IMR-90 (cell line): ENCODE results near the gene COL23A1. TPM values are rescaled to one million over a fixed set of nuclear protein-coding genes. Genes with fewer than 3 reads are reported as not detected.

ENCODE experiments used
- ATAC-seq: fragments of 200-7000 bp; cut with Tn5 transposase; 2 replicates; pipeline ENCODE4 v1.9.1; 2020; ENCODE audit warnings: low read depth, mild to moderate bottlenecking, moderate library complexity
- BruUV-seq: library from RNA; stranded (reverse); fragments of 400-500 nt; replicated peaks from 2 replicates; lab custom pipeline; 2021; lab: Mats Ljungman, UMichigan
- CTCF ChIA-PET: fragments of 300-600 bp; formaldehyde crosslinking; extraction: SDS; loops from one replicate; lab custom pipeline; 2021; ENCODE audit warnings: antibody characterized with exemption; lab: Yijun Ruan, JAX
- POLR2A ChIA-PET: fragments of 300-600 bp; sonication (Branson Sonifier 250); formaldehyde crosslinking; loops from one replicate; lab custom pipeline; 2022; ENCODE audit warnings: antibody characterized with exemption; ENCODE audit not compliant: unreplicated experiment; lab: Charles Lee
- DNase-seq: peaks from one replicate; pipeline ENCODE4 v3.0.0; 2013
- H2AFZ ChIP-seq: replicated peaks from 2 replicates; pipeline ENCODE3; 2013; ENCODE audit warnings: low read length, mild to moderate bottlenecking; ENCODE audit not compliant: poor library complexity
- H2AK5ac ChIP-seq: 2 replicates; pipeline ENCODE4 v1.6.1; 2013; ENCODE audit warnings: low read depth, low read length, inconsistent platforms
- H2AK9ac ChIP-seq: replicated peaks from 2 replicates; pipeline ENCODE3; 2013; ENCODE audit warnings: mild to moderate bottlenecking, low read depth, low read length, moderate library complexity; ENCODE audit not compliant: poor library complexity
- H2BK120ac ChIP-seq: 2 replicates; pipeline ENCODE4 v1.6.1; 2013; ENCODE audit warnings: low read depth, low read length, inconsistent platforms
- H2BK15ac ChIP-seq: 3 replicates; pipeline ENCODE4 v1.6.1; 2013; ENCODE audit warnings: low read depth, low read length, inconsistent platforms
- H2BK20ac ChIP-seq: 2 replicates; pipeline ENCODE4 v1.6.1; 2013; ENCODE audit warnings: low read depth, mild to moderate bottlenecking, inconsistent platforms, low read length, moderate library complexity
- H2BK5ac ChIP-seq: 2 replicates; pipeline ENCODE4 v1.6.1; 2013; ENCODE audit warnings: mild to moderate bottlenecking, low read depth, low read length, inconsistent platforms; ENCODE audit not compliant: poor library complexity, severe bottlenecking
- H3K14ac ChIP-seq: replicated peaks from 2 replicates; pipeline ENCODE4 v1.6.1; 2013; ENCODE audit warnings: low read depth, low read length, inconsistent platforms
- H3K18ac ChIP-seq: 2 replicates; pipeline ENCODE4 v1.6.1; 2013; ENCODE audit warnings: low read depth, low read length, control low read depth
- H3K23ac ChIP-seq: 2 replicates; pipeline ENCODE4 v1.6.1; 2013; ENCODE audit warnings: low read depth, low read length, inconsistent platforms
- H3K27ac ChIP-seq: 2 replicates; pipeline ENCODE4 v1.5.1; 2013; ENCODE audit warnings: mild to moderate bottlenecking, control low read depth, low read length; ENCODE audit not compliant: insufficient read depth
- H3K27me3 ChIP-seq: 2 replicates; pipeline ENCODE4 v1.6.1; 2013; ENCODE audit warnings: low read length; ENCODE audit not compliant: control insufficient read depth, insufficient read depth
- H3K36me3 ChIP-seq: 2 replicates; pipeline ENCODE4 v1.6.1; 2013; ENCODE audit warnings: low read length, mixed read lengths; ENCODE audit not compliant: control insufficient read depth, insufficient read depth
- H3K4ac ChIP-seq: 2 replicates; pipeline ENCODE4 v1.6.1; 2013; ENCODE audit warnings: low read depth, low read length, inconsistent platforms
- H3K4me1 ChIP-seq: 2 replicates; pipeline ENCODE4 v1.6.1; 2013; ENCODE audit warnings: low read length, mixed read lengths; ENCODE audit not compliant: control insufficient read depth, insufficient read depth
- H3K4me2 ChIP-seq: 2 replicates; pipeline ENCODE4 v1.6.1; 2013; ENCODE audit warnings: low read depth, mild to moderate bottlenecking, control low read depth, low read length, moderate library complexity
- H3K4me3 ChIP-seq: 2 replicates; pipeline ENCODE4 v1.5.1; 2013; ENCODE audit warnings: low read depth, mild to moderate bottlenecking, control low read depth, low read length, moderate library complexity; ENCODE audit not compliant: insufficient read depth
- H3K56ac ChIP-seq: 2 replicates; pipeline ENCODE4 v1.6.1; 2013; ENCODE audit warnings: low read length, inconsistent platforms; ENCODE audit not compliant: insufficient read depth; ENCODE audit errors: extremely low read depth
- H3K79me1 ChIP-seq, 2 experiments: 2 replicates each; pipeline ENCODE4 v1.6.1; 2013; ENCODE audit warnings: low read length in 2 of 2, inconsistent platforms in 1 of 2, low read depth in 1 of 2
- H3K9ac ChIP-seq: 2 replicates; pipeline ENCODE4 v1.6.1; 2013; ENCODE audit warnings: low read depth, low read length, control low read depth
- H3K9me1 ChIP-seq: 2 replicates; pipeline ENCODE4 v1.6.1; 2013; ENCODE audit warnings: low read length, inconsistent platforms; ENCODE audit not compliant: insufficient read depth
- H3K9me3 ChIP-seq: 2 replicates; pipeline ENCODE4 v1.6.1; 2013; ENCODE audit warnings: low read length; ENCODE audit not compliant: control insufficient read depth, insufficient read depth
- H4K20me1 ChIP-seq: 2 replicates; pipeline ENCODE4 v1.6.1; 2013; ENCODE audit warnings: low read length, inconsistent platforms; ENCODE audit not compliant: insufficient read depth
- H4K5ac ChIP-seq: 2 replicates; pipeline ENCODE4 v1.6.1; 2013; ENCODE audit warnings: mild to moderate bottlenecking, low read depth, low read length, control low read depth
- H4K8ac ChIP-seq, 2 experiments: 2 replicates each; pipeline ENCODE4 v1.6.1; 2013; ENCODE audit warnings: low read depth in 2 of 2, low read length in 2 of 2, control low read depth in 1 of 2, inconsistent platforms in 1 of 2
- H4K91ac ChIP-seq: 2 replicates; pipeline ENCODE4 v1.6.1; 2013; ENCODE audit warnings: low read depth, low read length, inconsistent platforms; ENCODE audit not compliant: insufficient read depth
- FOS ChIP-seq: fragments of 150-350 bp; IDR thresholded peaks from 2 replicates; pipeline ENCODE4 v1.6.1; 2016; ENCODE audit warnings: low read depth, low read length
- NFE2L2 ChIP-seq: fragments of 150-350 bp; IDR thresholded peaks from 2 replicates; pipeline ENCODE4 v1.6.1; 2016; ENCODE audit warnings: low read depth, mild to moderate bottlenecking, low read length
- SMC3 ChIP-seq: fragments of 150-350 bp; IDR thresholded peaks from 2 replicates; pipeline ENCODE4 v1.6.1; 2016; ENCODE audit warnings: low read depth, mild to moderate bottlenecking, antibody characterized with exemption, low read length, moderate library complexity
- USF2 ChIP-seq: fragments of 150-350 bp; IDR thresholded peaks from 2 replicates; pipeline ENCODE4 v1.6.1; 2017; ENCODE audit warnings: mild to moderate bottlenecking, antibody characterized with exemption, low read length, low read depth
- WGBS, 2 experiments: methylation state at CpG; one replicate each; pipeline versions ENCODE4 v1.1.5 to v1.1.7; 2013; ENCODE audit warnings: missing lambda C conversion rate in 2 of 2; ENCODE audit not compliant: insufficient read length in 1 of 2; ENCODE audit errors: extremely low coverage in 2 of 2; 5-methylcytosine and 5-hydroxymethylcytosine counted together
- dilution Hi-C: fragments of 300-500 bp; cut with HindIII; formaldehyde crosslinking; loops from one replicate; pipeline ENCODE4 v1.14.3; 2018; ENCODE audit warnings: low sequenced_read_pairs; ENCODE audit not compliant: unreplicated experiment
- in situ Hi-C: fragments of 300-500 bp; cut with MboI; formaldehyde crosslinking; loops from 3 replicates; pipeline ENCODE4 v1.14.3; 2019; ENCODE audit warnings: low sequenced_read_pairs, inconsistent platforms, mixed read lengths
- intact Hi-C: fragments of 100-400 bp; cut with micrococcal nuclease; formaldehyde crosslinking; loops from 2 replicates; pipeline ENCODE4 v1.10.0; 2022
- polyA plus RNA-seq, 3 experiments: library from polyadenylated mRNA; depleted of rRNA; stranded (reverse); fragments of >200 nt; gene quantifications; 2 replicates each; pipeline ENCODE4 v1.2.3, GENCODE V29; 2012; ENCODE audit warnings: low replicate concordance in 1 of 3
- total RNA-seq: library from RNA; depleted of rRNA; stranded (reverse); fragments of >200 nt; gene quantifications from 2 replicates; pipeline ENCODE4 v1.2.3, GENCODE V29; 2012

Gene COL23A1
- total and polyA plus RNA-seq, 2 of the 4 experiments (the other 2 are of a cell fraction): not detected

DNA sequence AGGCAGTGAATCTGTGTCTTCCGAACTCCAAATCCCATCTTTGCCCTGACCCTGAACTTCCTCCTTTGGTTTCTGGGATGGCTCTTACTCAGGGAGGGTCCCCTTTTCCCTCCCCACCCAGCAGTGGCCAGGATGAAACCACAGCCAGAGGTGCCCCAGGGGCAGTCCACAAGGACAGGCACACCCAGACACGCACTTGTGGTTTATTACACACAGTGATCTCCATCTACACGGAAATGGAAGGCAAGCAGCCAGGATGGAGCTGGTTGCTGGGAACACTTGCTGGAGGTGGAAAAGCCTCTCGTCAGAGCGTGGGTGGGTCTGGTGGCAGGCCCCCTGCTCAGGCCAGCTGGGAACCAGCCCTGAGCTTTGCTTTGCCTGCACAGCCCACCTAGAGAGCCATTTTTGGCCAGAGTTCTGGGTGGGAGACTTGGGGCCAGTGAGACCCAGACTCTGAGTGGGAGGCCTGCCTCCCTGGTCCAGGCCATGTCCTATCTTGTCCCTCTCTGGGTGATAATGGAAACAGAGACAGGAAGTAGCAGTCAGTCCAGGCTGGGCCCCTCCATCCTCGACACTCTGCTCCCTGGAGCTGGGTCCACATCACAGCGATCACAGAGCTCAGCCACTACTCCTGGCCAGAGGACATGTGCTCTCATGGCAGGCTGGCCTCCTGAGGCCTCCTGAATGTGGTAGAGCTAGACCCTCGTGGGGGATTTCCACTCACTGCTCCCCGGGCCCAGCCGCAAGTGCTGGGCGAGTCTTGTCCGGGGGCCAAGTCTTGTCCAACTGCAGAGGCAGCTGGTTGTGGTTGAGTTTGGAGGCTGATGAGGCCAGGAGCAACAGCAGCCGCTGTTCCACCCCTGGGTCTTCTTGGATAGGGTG is 352.5 kb downstream of the COL23A1 start:
- TF ChIP-seq USF2 (no peak), NFE2L2 (no peak), SMC3 (no peak), FOS (no peak)
- ChIA-PET CTCF (interaction anchor here (0.6 kb wide), 1 partner anchor 1608 kb away, joined by 4 read pairs; the partner anchor contains the start of gene SNCB), POLR2A (no interaction called here)
- Histone ChIP-seq H3K27me3 (no peaks in the 10 kb centered on the region), H2AK5ac (no peak overlapping the region; the same call in 1 of the 2 replicates), H3K18ac (no peak overlapping the region), H3K4me1 (peaks cover 3% of the 10 kb centered on the region; the same call in 1 of the 2 replicates), H3K9me1 (peaks cover 7% of the 10 kb centered on the region), H2AFZ (peak overlapping the region; percentile 23), H2BK120ac (no peak overlapping the region), H4K5ac (no peak overlapping the region), H2AK9ac (peak overlapping the region; percentile 20), H3K14ac (no peak overlapping the region), H3K79me1 (no peaks in the 10 kb centered on the region), H2BK20ac (no peak overlapping the region), H4K8ac (no peak overlapping the region), H3K23ac (no peak overlapping the region), H3K56ac (no peak overlapping the region), H3K4me2 (no peak overlapping the region), H3K4ac (no peak overlapping the region), H3K4me3 (no peak overlapping the region), H3K27ac (no peak overlapping the region), H4K91ac (no peak overlapping the region), H3K9me3 (no peaks in the 10 kb centered on the region), H2BK15ac (no peak overlapping the region), H2BK5ac (no peak overlapping the region), H3K9ac (no peak overlapping the region), H3K36me3 (no peaks in the 10 kb centered on the region), H4K20me1 (no peaks in the 10 kb centered on the region)
- peak; percentile 15 for DNase-seq
- 58% methylated on average over 2 of the region's 13 CpGs; no CpG with 5 or more reads in 1 of the 2 experiments for WGBS, 2 experiments
- BruUV-seq: no TSS peak
- in situ Hi-C loops (no loop called here), intact Hi-C loops (no loop called here), dilution Hi-C loops (no loop called here)
- ATAC-seq: no peak
